Heart left ventricle (tissue), 16 donors: ENCODE measurements around the gene LINGO1. TPM values are rescaled to one million over a fixed set of nuclear protein-coding genes. Genes with fewer than 3 reads are reported as not detected.

Experiments used
- ATAC-seq, 4 donors: fragments of 200-7000 bp; cut with Tn5 transposase; one replicate each; pipeline ENCODE4 v1.9.1; 2020 to 2022; ENCODE audit warnings: moderate library complexity in 4 of 4, mild to moderate bottlenecking in 3 of 4, moderate number of reproducible peaks in 1 of 4
- DNase-seq, 5 donors: peaks; one replicate each; pipeline ENCODE4 v3.0.0-alpha.2; 2020
- H3K27ac ChIP-seq, 12 donors: fragments of 200-600 bp; sonication (generic) in 4 of 12; one replicate each; pipeline versions ENCODE4 v1.5.0 to v1.8.0; 2016 to 2022; ENCODE audit warnings: mild to moderate bottlenecking in 2 of 12
- H3K27me3 ChIP-seq, 9 donors: fragments of 200-600 bp; sonication (generic) in 2 of 9; one replicate each; pipeline versions ENCODE4 v1.5.1 to v1.8.0; 2016 to 2022; ENCODE audit warnings: mild to moderate bottlenecking in 3 of 9
- H3K36me3 ChIP-seq, 9 donors: fragments of 200-600 bp; sonication (generic) in 2 of 9; one replicate each; pipeline versions ENCODE4 v1.5.0 to v1.8.0; 2018 to 2022; ENCODE audit warnings: mild to moderate bottlenecking in 2 of 9
- H3K4me1 ChIP-seq, 12 donors: fragments of 200-600 bp; sonication (generic) in 4 of 12; one replicate each; pipeline versions ENCODE4 v1.5.0 to v1.8.0; 2016 to 2022; ENCODE audit warnings: mild to moderate bottlenecking in 3 of 12
- H3K4me3 ChIP-seq, 12 donors: fragments of 200-600 bp; sonication (generic) in 4 of 12; one replicate each; pipeline versions ENCODE4 v1.5.0 to v1.8.0; 2017 to 2022; ENCODE audit warnings: mild to moderate bottlenecking in 9 of 12, moderate library complexity in 4 of 12
- H3K9me3 ChIP-seq, 12 donors: fragments of 200-600 bp; sonication (generic) in 4 of 12; one replicate each; pipeline versions ENCODE4 v1.5.0 to v1.8.0; 2016 to 2022; ENCODE audit warnings: mild to moderate bottlenecking in 1 of 12
- POLR2A ChIP-seq, 2 donors: fragments of 450-650 bp; IDR thresholded peaks; one replicate each; pipeline ENCODE4 v1.6.1; 2017; ENCODE audit warnings: antibody characterized with exemption in 2 of 2, mild to moderate bottlenecking in 2 of 2, moderate library complexity in 2 of 2
- WGBS, 4 donors: extraction: QIAGEN DNeasy Blood & Tissue Kit in 2 of 4; methylation state at CpG; one replicate each; pipeline versions ENCODE4 v1.1.5 to v1.1.7; 2013 to 2018; 5-methylcytosine and 5-hydroxymethylcytosine counted together
- intact Hi-C, 10 donors: fragments of 100-400 bp; cut with DNase I; formaldehyde crosslinking; loops; one replicate each; pipeline versions ENCODE4 v1.11.1 to v1.14.2; 2022
- polyA plus RNA-seq, 2 donors: library from polyadenylated mRNA; stranded (reverse); fragments of 200-250 nt; gene quantifications; one replicate each; pipeline ENCODE4 v1.2.3, GENCODE V29; 2013
- total RNA-seq, 9 donors: library from RNA; depleted of rRNA in 2 of 9; stranded (reverse); fragments of >200 nt in 2 of 9; fragmentation: NEBNext Ultra II Directional in 3 of 9; extraction: Animal tissue kit (Norgen Biotek cat#: 25700) in 3 of 9; gene quantifications; one replicate each; pipeline versions ENCODE4 v1.1.0 to v1.2.4, GENCODE V29; 2016 to 2023
- TF ChIP-seq, protein P1 (sequence below), 12 donors: fragments of 200-600 bp; sonication (generic) in 4 of 12; IDR thresholded peaks; one replicate each; pipeline versions ENCODE4 v1.5.0 to v1.8.0; 2018 to 2022; ENCODE audit warnings: antibody characterized with exemption in 12 of 12, mild to moderate bottlenecking in 5 of 12
- donor health status: ischemic (EF 13 %, LVEDD 7.1; RV severe dilation, severe dysfunction).
- donor health status: healthy with polysubstance abuse.
- donor health status: DM: no; HTN: yes; CAD: no.
- donor health status: DM: no; HTN: no; CAD: no.
- donor health status: ischemic (EF 25% LVEDD 6.9; RV normal size, moderate dysfunction).
- donor health status: ischemic (EF 25% LVEDD 5.7; RV mildly dilated, moderate dysfunction).
- donor health status: healthy.
- donor health status: DM: yes; HTN: yes; CAD: no.
- donor health status: ischemic (EF 35%, LVEDD 5.7; RV mildly dilated, moderate dysfunction).
- donor health status: nonischemic (EF 11% LVEDD 7.7; RV severe dilation, severe dysfunction).
- donor health status: DM: yes; HTN: yes; CAD: no.
- donor health status: PGD.
- donor health status: ischemic (EF 29% LVEDD 5.4; RV normal size, mild dysfunction).
- donor health status: nonischemic (EF 23%, LVEDD 6.1; RV moderate dilation, normal function).

Gene LINGO1
- total and polyA plus RNA-seq, 11 donors = 0.49 to 4.0 (median 1.7) TPM

DNA sequence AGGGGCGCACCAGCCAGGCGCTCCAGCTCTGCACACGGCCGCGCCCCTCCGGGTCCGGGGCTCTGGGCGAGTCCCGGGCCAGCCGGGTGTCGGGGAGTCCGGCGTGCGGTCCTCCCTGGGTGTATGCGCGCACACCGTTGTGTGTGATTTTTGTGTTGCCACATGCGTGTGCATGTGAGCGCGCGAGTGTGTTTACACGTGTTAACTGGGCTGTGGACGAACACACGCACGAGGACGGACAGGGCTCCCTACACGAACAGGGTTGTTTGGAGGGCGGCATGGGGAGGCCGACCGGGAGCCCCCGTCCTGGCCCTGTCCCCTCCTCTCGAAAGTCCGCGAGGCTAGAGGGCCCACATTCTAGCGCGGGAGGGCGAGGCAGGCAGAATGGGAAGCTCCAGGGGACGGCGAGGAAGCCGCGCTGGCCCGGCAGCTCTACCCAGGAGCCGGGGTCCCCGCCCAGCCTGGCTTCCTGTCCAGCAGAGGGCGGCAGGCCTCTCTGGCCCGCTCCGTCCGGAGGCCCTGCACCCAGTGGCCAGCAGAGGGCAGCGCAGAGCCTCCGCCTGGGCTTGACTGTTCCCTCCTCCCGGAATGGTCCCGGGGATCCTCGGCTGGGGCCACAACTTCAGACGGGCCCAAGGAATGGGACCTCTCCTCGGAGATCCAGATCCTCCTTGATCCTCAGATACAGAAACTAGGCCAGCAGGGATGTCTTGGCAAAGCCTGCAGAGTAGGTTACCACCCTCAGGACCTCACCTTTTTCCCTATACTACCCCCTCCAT, 611 bp upstream of the LINGO1 start:
- H3K4me1 ChIP-seq = peaks cover 0 to 37% (median 11%) of the 10 kb centered on the region in 12 donors
- peak overlapping the region in 6 of 12 donors; percentile 5 to 65 (median 51) for H3K27ac ChIP-seq
- H3K4me3 ChIP-seq = peak overlapping the region; percentile 40 to 65 (median 56)
- peaks cover 5 to 54% (median 30%) of the 10 kb centered on the region in 9 donors for H3K27me3 ChIP-seq
- 0% methylated on average over 34 to 55 of the region's 55 CpGs for WGBS, 4 donors
- peak; percentile 89 to 95 (median 90) for DNase-seq
- TF ChIP-seq, protein P1, sequence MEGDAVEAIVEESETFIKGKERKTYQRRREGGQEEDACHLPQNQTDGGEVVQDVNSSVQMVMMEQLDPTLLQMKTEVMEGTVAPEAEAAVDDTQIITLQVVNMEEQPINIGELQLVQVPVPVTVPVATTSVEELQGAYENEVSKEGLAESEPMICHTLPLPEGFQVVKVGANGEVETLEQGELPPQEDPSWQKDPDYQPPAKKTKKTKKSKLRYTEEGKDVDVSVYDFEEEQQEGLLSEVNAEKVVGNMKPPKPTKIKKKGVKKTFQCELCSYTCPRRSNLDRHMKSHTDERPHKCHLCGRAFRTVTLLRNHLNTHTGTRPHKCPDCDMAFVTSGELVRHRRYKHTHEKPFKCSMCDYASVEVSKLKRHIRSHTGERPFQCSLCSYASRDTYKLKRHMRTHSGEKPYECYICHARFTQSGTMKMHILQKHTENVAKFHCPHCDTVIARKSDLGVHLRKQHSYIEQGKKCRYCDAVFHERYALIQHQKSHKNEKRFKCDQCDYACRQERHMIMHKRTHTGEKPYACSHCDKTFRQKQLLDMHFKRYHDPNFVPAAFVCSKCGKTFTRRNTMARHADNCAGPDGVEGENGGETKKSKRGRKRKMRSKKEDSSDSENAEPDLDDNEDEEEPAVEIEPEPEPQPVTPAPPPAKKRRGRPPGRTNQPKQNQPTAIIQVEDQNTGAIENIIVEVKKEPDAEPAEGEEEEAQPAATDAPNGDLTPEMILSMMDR (IDR thresholded peaks at IDR 0.05) = peak; percentile 100
- no peak for TF ChIP-seq POLR2A (IDR thresholded peaks at IDR 0.05)
- ATAC-seq = peak; percentile 86 to 97 (median 94)
- intact Hi-C loops = loop anchor here in 7 of 10 donors (1.0 to 10.0 kb wide), 7 partner anchors 91 to 526 kb away; no protein-coding TSS in a partner anchor
- H3K9me3 ChIP-seq = no peaks in the 10 kb centered on the region
- H3K36me3 ChIP-seq = no peaks in the 10 kb centered on the region

DNA sequence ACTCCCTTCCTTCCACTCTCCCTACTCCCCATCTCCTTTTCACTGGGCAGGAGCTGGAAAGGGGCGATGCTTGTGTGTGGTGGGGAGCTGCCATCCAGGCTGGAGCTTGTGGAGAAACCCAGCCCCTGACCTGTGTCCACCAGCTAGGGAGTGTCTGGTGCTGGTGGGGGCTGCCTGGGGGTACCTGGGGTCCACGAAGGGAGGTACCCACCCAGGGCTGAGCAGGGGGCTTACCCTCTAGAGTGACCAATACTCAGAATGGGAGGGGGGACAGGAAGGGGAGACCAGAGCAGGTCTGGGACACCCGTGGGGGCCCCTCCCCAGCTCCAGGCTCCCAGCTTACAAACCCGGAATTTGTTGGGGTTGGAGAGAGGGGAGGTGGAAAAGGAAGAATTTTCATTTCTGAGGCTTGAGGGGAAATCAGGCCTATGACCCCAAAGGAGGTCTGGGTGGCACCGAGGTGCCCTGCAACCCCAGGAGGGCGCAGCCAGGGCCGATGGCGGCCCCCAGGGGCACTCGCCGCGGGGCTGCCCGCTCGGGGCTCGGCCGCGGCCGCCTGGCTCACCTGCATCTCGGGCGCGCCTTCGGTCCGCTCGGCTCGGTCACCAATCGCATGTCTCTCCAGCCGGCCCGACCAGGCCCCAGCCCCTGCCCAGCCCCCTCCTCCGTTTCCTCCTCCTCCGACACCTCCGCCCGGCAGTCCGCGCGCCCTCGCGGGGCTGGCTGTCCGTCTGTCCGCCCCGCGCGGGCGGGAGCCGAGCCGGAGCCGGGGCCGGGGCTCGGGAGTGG, 773 bp downstream of the LINGO1 start:
- intact Hi-C loops = loop anchor here in 7 of 10 donors (5.0 to 10.0 kb wide), 6 partner anchors 90 to 525 kb away; no protein-coding TSS in a partner anchor
- DNase-seq (no peak), ATAC-seq (no peak)
- H3K4me1 ChIP-seq = peaks cover 0 to 37% (median 11%) of the 10 kb centered on the region in 12 donors
- H3K27ac ChIP-seq = peak overlapping the region in 5 of 12 donors; percentile 3 to 63 (median 33)
- WGBS, 4 donors = 4 to 11% (median 4%) methylated on average over 8 to 47 of the region's 47 CpGs
- peaks cover 5 to 54% (median 30%) of the 10 kb centered on the region in 9 donors for H3K27me3 ChIP-seq
- TF ChIP-seq, protein P1 (IDR thresholded peaks at IDR 0.05) = no peak
- no peak for TF ChIP-seq POLR2A (IDR thresholded peaks at IDR 0.05)
- no peaks in the 10 kb centered on the region for H3K36me3 ChIP-seq
- peak overlapping the region; percentile 21 to 66 (median 52) for H3K4me3 ChIP-seq
- H3K9me3 ChIP-seq = no peaks in the 10 kb centered on the region

DNA sequence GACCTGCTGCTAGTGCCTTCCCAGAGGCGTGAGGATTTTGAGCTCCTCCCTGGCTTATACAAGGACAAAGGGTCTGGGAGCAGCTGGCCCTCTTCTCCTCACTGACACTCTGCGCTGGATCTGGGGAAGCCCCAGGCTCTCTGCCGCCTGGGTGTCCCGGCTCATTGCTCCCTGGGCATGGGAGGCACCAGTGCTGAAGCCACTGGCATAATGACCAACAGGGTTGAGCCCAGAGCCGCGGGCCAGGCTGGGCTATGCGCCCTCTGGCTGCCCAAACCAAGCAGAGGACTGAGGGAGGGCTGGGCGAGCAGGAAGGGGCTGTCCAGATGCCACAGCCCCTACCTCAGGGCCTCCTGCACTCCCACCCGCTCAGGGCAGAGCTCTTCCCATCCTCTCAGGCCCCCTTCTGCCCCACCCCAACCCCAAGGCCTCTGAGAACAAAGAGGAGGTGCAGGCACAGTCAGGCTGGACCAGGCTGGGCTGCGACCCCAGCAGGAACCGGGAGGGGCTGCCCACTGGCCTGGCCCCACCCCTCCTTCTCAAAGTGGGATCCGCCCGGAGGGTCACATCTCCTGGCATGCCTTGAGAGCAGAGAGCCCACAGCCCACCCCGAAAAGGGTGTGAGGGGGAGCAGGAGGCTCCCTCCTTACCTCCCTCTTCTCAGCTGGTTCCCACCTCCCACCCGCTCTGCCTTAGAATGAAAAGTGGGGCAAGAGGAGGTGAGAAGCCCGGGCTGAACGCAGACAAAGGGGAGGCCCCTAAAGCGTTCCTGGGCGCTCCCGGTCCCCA, 1.6 kb downstream of the LINGO1 start:
- Histone ChIP-seq H3K9me3 (no peaks in the 10 kb centered on the region), H3K4me1 (peaks cover 0 to 37% (median 11%) of the 10 kb centered on the region in 12 donors), H3K36me3 (no peaks in the 10 kb centered on the region), H3K27me3 (peaks cover 5 to 54% (median 30%) of the 10 kb centered on the region in 9 donors), H3K27ac (peak overlapping the region in 2 of 12 donors; percentile 34 to 63), H3K4me3 (peak overlapping the region in 10 of 12 donors; percentile 21 to 66 (median 54))
- intact Hi-C loops = loop anchor here in 7 of 10 donors (5.0 to 10.0 kb wide), 6 partner anchors 89 to 524 kb away; no protein-coding TSS in a partner anchor
- DNase-seq (no peak), ATAC-seq (peak in 3 of 4 donors; percentile 14 to 45 (median 30))
- WGBS, 4 donors = 24 to 33% (median 29%) methylated on average over 12 to 20 of the region's 20 CpGs
- no peak for TF ChIP-seq POLR2A (IDR thresholded peaks at IDR 0.05)
- TF ChIP-seq, protein P1 (IDR thresholded peaks at IDR 0.05) = peak in 9 of 12 donors; percentile 15 to 53 (median 33)
